Vagina (tissue), 2 donors: ENCODE results near the gene SMARCC2. TPM values are rescaled to one million over a fixed set of nuclear protein-coding genes. Genes with fewer than 3 reads are reported as not detected.

Experiments used
- DNase-seq, 2 donors: peaks; one replicate each; pipeline ENCODE4 v3.0.0-alpha.2; 2017; ENCODE audit errors: extremely low spot score in 2 of 2
- H3K27ac ChIP-seq: fragments of 200-600 bp; sonication (generic); one replicate; pipeline ENCODE4 v1.5.1; 2019
- H3K27me3 ChIP-seq: fragments of 200-600 bp; sonication (generic); one replicate; pipeline ENCODE4 v1.5.1; 2019
- H3K36me3 ChIP-seq, 2 donors: fragments of 200-600 bp; sonication (generic); one replicate each; pipeline ENCODE4 v1.5.1; 2017 to 2019
- H3K4me1 ChIP-seq: fragments of 200-600 bp; sonication (generic); one replicate; pipeline ENCODE4 v1.5.1; 2019
- H3K4me3 ChIP-seq, 2 donors: fragments of 200-600 bp; sonication (generic); 1 replicate in 1 of 2; 2 replicates in 1 of 2; pipeline ENCODE4 v1.5.1; 2016 to 2019
- H3K9me3 ChIP-seq: fragments of 200-600 bp; sonication (generic); one replicate; pipeline ENCODE4 v1.5.1; 2019
- POLR2A ChIP-seq, 2 donors: fragments of 450-650 bp; IDR thresholded peaks; one replicate each; pipeline ENCODE4 v1.6.1; 2017; ENCODE audit warnings: antibody characterized with exemption in 2 of 2, mild to moderate bottlenecking in 2 of 2, moderate library complexity in 2 of 2
- POLR2AphosphoS5 ChIP-seq, 2 donors: sonication (generic); formaldehyde crosslinking; IDR thresholded peaks; one replicate each; pipeline ENCODE4 v1.9.0; 2017; ENCODE audit warnings: antibody characterized with exemption in 2 of 2, mild to moderate bottlenecking in 2 of 2, low read depth in 1 of 2; ENCODE audit not compliant: insufficient read depth in 1 of 2
- intact Hi-C: fragments of 100-400 bp; cut with DNase I; formaldehyde crosslinking; loops from one replicate; pipeline ENCODE4 v1.15.1; 2023
- total RNA-seq: library from RNA; depleted of rRNA; stranded (reverse); fragments of >200 nt; gene quantifications from one replicate; pipeline ENCODE4 v1.2.3, GENCODE V29; 2016
- TF ChIP-seq, protein P1 (sequence below), 3 experiments: fragments of 450-650 bp in 2 of 3; fragments of 200-600 bp in 1 of 3; sonication (generic) in 1 of 3; IDR thresholded peaks; one replicate each; pipeline ENCODE4 v1.5.1; 2017 to 2019; ENCODE audit warnings: antibody characterized with exemption in 3 of 3, mild to moderate bottlenecking in 2 of 3, moderate library complexity in 2 of 3

SMARCC2 gene
- total RNA-seq, 1 donor from 2014 or later = 95.3 TPM

- no peak overlapping the region for H3K4me3 ChIP-seq
- no peaks in the 10 kb centered on the region for H3K4me1 ChIP-seq
- peaks cover 0 to 99% of the 10 kb centered on the region in 2 donors for H3K36me3 ChIP-seq
- H3K27me3 ChIP-seq = no peaks in the 10 kb centered on the region
- no peaks in the 10 kb centered on the region for H3K9me3 ChIP-seq
- no peak for DNase-seq
- H3K27ac ChIP-seq = no peak overlapping the region
- intact Hi-C loops = no loop called here
- TF ChIP-seq POLR2A (IDR thresholded peaks at IDR 0.05) (no peak), POLR2AphosphoS5 (IDR thresholded peaks at IDR 0.05; ENCODE audit: insufficient read depth in 1 of 2, low read depth in 1 of 2) (no peak)
- TF ChIP-seq, protein P1, sequence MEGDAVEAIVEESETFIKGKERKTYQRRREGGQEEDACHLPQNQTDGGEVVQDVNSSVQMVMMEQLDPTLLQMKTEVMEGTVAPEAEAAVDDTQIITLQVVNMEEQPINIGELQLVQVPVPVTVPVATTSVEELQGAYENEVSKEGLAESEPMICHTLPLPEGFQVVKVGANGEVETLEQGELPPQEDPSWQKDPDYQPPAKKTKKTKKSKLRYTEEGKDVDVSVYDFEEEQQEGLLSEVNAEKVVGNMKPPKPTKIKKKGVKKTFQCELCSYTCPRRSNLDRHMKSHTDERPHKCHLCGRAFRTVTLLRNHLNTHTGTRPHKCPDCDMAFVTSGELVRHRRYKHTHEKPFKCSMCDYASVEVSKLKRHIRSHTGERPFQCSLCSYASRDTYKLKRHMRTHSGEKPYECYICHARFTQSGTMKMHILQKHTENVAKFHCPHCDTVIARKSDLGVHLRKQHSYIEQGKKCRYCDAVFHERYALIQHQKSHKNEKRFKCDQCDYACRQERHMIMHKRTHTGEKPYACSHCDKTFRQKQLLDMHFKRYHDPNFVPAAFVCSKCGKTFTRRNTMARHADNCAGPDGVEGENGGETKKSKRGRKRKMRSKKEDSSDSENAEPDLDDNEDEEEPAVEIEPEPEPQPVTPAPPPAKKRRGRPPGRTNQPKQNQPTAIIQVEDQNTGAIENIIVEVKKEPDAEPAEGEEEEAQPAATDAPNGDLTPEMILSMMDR (IDR thresholded peaks at IDR 0.05) = no peak
Observed at GRCh38 chr12:56172839-56173238, 16.4 kb downstream of the SMARCC2 start.

DNA sequence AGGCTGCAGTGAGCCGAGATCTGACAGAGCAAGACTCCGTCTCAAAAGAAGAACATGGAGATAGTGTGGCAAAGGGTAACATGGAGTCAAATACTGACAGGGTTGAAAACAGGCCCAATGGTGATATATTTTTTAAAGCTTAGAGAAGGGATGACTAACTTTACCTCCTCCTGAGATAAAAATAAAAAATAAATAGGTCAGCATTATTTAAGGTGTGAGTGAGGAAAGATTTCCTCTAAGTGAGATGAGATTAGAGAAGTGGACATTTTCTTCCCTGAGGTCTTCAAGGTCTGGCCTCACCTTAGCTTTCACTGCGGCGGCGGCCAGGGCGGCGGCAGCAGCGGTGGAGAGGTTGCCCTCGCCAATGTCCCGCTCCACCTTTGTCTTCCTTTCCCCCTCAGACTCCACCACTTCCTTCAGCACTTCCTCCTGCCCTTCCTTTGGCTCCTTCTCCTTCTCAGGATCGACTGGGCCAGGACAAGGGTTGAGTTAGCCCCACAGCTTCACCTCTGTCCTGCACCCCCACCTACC lies 20.0 kb downstream of the SMARCC2 start:
- TF ChIP-seq POLR2AphosphoS5 (IDR thresholded peaks at IDR 0.05; ENCODE audit: insufficient read depth in 1 of 2, low read depth in 1 of 2) (no peak), POLR2A (IDR thresholded peaks at IDR 0.05) (no peak)
- TF ChIP-seq, protein P1 (IDR thresholded peaks at IDR 0.05) = no peak
- intact Hi-C loops = no loop called here
- no peak overlapping the region for H3K27ac ChIP-seq
- no peaks in the 10 kb centered on the region for H3K27me3 ChIP-seq
- H3K36me3 ChIP-seq = peaks cover 0 to 88% of the 10 kb centered on the region in 2 donors
- H3K9me3 ChIP-seq = no peaks in the 10 kb centered on the region
- DNase-seq = no peak
- no peak overlapping the region for H3K4me3 ChIP-seq
- H3K4me1 ChIP-seq = no peaks in the 10 kb centered on the region

DNA sequence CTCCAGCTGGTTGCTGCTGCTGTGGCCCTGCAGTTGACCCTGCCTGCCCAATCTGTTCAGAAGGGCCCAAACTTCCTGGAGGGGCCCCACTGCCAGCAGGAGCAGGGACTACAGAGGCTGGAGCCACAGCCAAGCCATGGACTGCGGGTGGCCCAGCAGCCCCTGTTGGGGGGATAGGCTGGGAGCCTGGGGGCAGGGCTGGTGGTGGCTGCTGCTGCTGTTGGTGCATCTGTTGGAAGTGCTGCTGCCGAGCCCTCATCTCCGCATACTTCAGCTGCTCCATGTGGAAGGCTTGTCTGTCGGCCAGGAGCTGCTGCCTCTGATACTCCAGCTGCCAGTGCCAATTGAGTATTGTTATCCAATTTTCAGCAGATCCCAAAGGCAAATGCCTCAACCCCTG lies 23.9 kb downstream of the SMARCC2 start:
- Histone ChIP-seq H3K9me3 (no peaks in the 10 kb centered on the region), H3K4me1 (peaks cover 14% of the 10 kb centered on the region), H3K4me3 (no peak overlapping the region), H3K27me3 (no peaks in the 10 kb centered on the region), H3K36me3 (peaks cover 3 to 86% of the 10 kb centered on the region in 2 donors), H3K27ac (no peak overlapping the region)
- no peak for DNase-seq
- intact Hi-C loops = no loop called here
- TF ChIP-seq, protein P1 (IDR thresholded peaks at IDR 0.05) = no peak
- TF ChIP-seq POLR2A (IDR thresholded peaks at IDR 0.05) (no peak), POLR2AphosphoS5 (IDR thresholded peaks at IDR 0.05; ENCODE audit: insufficient read depth in 1 of 2, low read depth in 1 of 2) (no peak)

- Histone ChIP-seq H3K4me1 (peaks cover 25% of the 10 kb centered on the region), H3K36me3 (peaks cover 3 to 84% of the 10 kb centered on the region in 2 donors), H3K9me3 (no peaks in the 10 kb centered on the region), H3K27me3 (no peaks in the 10 kb centered on the region), H3K4me3 (no peak overlapping the region), H3K27ac (no peak overlapping the region)
- TF ChIP-seq POLR2A (IDR thresholded peaks at IDR 0.05) (no peak), POLR2AphosphoS5 (IDR thresholded peaks at IDR 0.05; ENCODE audit: insufficient read depth in 1 of 2, low read depth in 1 of 2) (peak in 1 of 2 donors; percentile 44)
- TF ChIP-seq, protein P1 (IDR thresholded peaks at IDR 0.05) = no peak
- intact Hi-C loops = loop anchor here (5.0 kb wide), 1 partner anchor 42 kb away; no protein-coding TSS in a partner anchor
- no peak for DNase-seq
Observed at GRCh38 chr12:56164345-56164729, 24.9 kb downstream of the SMARCC2 start.

DNA sequence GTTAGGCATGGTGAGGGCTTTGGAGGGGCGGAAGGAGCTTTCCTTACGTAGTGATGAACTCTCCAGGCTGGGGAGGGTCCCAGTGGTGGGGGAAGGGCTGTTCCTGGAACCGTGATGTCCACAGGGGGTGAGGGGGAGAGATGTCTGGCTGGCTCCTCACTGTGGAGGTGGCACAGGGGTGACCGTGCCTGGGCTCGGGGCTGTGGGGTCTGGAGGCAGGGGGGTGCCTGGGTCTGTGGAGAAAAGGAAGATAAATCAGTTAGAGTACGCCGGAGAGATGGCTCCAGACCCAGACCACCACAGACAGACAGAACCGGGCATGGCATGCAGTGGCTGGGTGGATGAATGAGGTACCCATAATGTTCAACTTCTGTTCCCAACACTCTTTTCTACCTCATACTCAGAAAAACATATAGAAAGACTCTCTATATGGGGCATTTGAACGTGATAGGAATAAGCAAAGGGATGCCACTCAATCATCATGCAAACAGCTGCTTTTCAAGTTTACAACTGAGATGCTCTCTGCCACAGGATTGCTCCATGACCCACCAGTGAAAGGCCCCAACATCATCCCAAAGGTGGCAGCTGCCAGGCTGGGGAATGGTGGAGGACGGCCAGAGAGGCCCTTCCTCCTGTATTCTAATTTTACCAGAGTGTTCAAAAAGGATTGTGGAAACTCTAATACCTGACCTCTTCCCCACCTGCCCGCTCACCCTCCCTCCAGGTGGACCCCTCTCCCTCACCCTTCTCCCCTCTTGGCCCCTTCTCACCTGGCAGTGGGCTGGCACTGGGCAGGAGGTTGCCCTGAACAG lies 25.5 kb downstream of the SMARCC2 start:
- TF ChIP-seq, protein P1 (IDR thresholded peaks at IDR 0.05) = no peak
- no peak for TF ChIP-seq POLR2A (IDR thresholded peaks at IDR 0.05)
- TF ChIP-seq POLR2AphosphoS5 (IDR thresholded peaks at IDR 0.05; ENCODE audit: insufficient read depth in 1 of 2, low read depth in 1 of 2) = no peak
- Histone ChIP-seq H3K36me3 (peaks cover 3 to 78% of the 10 kb centered on the region in 2 donors), H3K27me3 (no peaks in the 10 kb centered on the region), H3K4me3 (no peak overlapping the region), H3K9me3 (no peaks in the 10 kb centered on the region), H3K27ac (no peak overlapping the region), H3K4me1 (peaks cover 27% of the 10 kb centered on the region)
- intact Hi-C loops = loop anchor here (5.0 kb wide), 1 partner anchor 41 kb away; no protein-coding TSS in a partner anchor
- DNase-seq = no peak
